T-helper 2 cell treated with Interferon-gamma antibody and Interleukin-4, amounts not matched to agents 5 μg/mL and 100 μg/mL, for 36 hours (primary cell): ENCODE results near the gene OXGR1.

Experiments used
- DNase-seq: peaks from one replicate; pipeline ENCODE4 v3.0.0; 2021; ENCODE audit warnings: low spot score
- H3K27ac Mint-ChIP-seq: one replicate; pipeline ENCODE4 v1.8.0; 2021; ENCODE audit warnings: mild to moderate bottlenecking, mixed read lengths
- H3K27me3 Mint-ChIP-seq: one replicate; pipeline ENCODE4 v1.8.0; 2021; ENCODE audit warnings: low read depth, mixed read lengths
- H3K36me3 Mint-ChIP-seq: one replicate; pipeline ENCODE4 v1.8.0; 2021; ENCODE audit warnings: low read depth, mixed read lengths
- H3K4me1 Mint-ChIP-seq: one replicate; pipeline ENCODE4 v1.8.0; 2021; ENCODE audit warnings: low read depth, mixed read lengths
- H3K4me3 Mint-ChIP-seq: one replicate; pipeline ENCODE4 v1.8.0; 2022; ENCODE audit warnings: mild to moderate bottlenecking, moderate library complexity, mixed read lengths
- H3K9me3 Mint-ChIP-seq: one replicate; pipeline ENCODE4 v1.8.0; 2021; ENCODE audit warnings: mixed read lengths

Gene OXGR1

DNA sequence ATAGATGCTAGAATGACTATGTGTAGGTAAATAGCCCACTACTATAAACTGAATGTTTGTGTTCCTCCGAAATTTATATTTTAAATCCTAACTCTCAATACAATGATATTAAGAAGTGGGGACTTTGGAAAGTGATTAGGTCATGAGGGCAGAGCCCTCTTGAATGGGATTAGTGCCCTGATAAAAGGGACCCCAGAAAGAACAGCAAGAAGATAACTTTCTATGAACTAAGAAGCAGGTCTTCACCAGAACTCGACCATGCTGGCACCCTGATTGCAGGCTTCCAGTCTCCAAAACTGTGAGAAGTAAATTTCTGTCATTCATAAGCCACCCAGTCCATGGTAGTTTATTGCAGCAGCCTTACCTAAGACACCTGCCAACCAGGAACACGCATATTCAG lies 33.9 kb downstream of the OXGR1 start:
- no peaks in the 10 kb centered on the region for H3K4me1 Mint-ChIP-seq
- no peak overlapping the region for H3K27ac Mint-ChIP-seq
- no peaks in the 10 kb centered on the region for H3K9me3 Mint-ChIP-seq
- DNase-seq, result no peak
- H3K36me3 Mint-ChIP-seq, result no peaks in the 10 kb centered on the region
- no peak overlapping the region for H3K4me3 Mint-ChIP-seq
- H3K27me3 Mint-ChIP-seq, result no peaks in the 10 kb centered on the region

GRCh38 chr13:96958286-96958891 lies 35.9 kb downstream of the OXGR1 start:
- no peak for DNase-seq
- H3K27ac Mint-ChIP-seq, result no peak overlapping the region
- no peak overlapping the region for H3K4me3 Mint-ChIP-seq
- no peaks in the 10 kb centered on the region for H3K27me3 Mint-ChIP-seq
- H3K4me1 Mint-ChIP-seq, result no peaks in the 10 kb centered on the region
- H3K36me3 Mint-ChIP-seq, result no peaks in the 10 kb centered on the region
- no peaks in the 10 kb centered on the region for H3K9me3 Mint-ChIP-seq

- no peak overlapping the region for H3K27ac Mint-ChIP-seq
- no peak overlapping the region for H3K4me3 Mint-ChIP-seq
- no peaks in the 10 kb centered on the region for H3K4me1 Mint-ChIP-seq
- no peak for DNase-seq
- H3K27me3 Mint-ChIP-seq, result no peaks in the 10 kb centered on the region
- H3K9me3 Mint-ChIP-seq, result no peaks in the 10 kb centered on the region
- no peaks in the 10 kb centered on the region for H3K36me3 Mint-ChIP-seq
Measured at GRCh38 chr13:96952595-96952994, 41.7 kb downstream of the OXGR1 start.

- Mint-ChIP-seq H3K4me3 (no peak overlapping the region), H3K4me1 (no peaks in the 10 kb centered on the region), H3K36me3 (no peaks in the 10 kb centered on the region), H3K27me3 (no peaks in the 10 kb centered on the region), H3K9me3 (no peaks in the 10 kb centered on the region), H3K27ac (no peak overlapping the region)
- no peak for DNase-seq
Measured at GRCh38 chr13:96948127-96948526, 46.1 kb downstream of the OXGR1 start.

- H3K4me3 Mint-ChIP-seq, result no peak overlapping the region
- H3K27ac Mint-ChIP-seq, result no peak overlapping the region
- no peaks in the 10 kb centered on the region for H3K36me3 Mint-ChIP-seq
- no peaks in the 10 kb centered on the region for H3K27me3 Mint-ChIP-seq
- H3K4me1 Mint-ChIP-seq, result no peaks in the 10 kb centered on the region
- H3K9me3 Mint-ChIP-seq, result no peaks in the 10 kb centered on the region
- DNase-seq, result no peak
Measured at GRCh38 chr13:96947343-96947910, 46.8 kb downstream of the OXGR1 start.

- no peaks in the 10 kb centered on the region for H3K27me3 Mint-ChIP-seq
- H3K27ac Mint-ChIP-seq, result no peak overlapping the region
- no peaks in the 10 kb centered on the region for H3K9me3 Mint-ChIP-seq
- no peaks in the 10 kb centered on the region for H3K36me3 Mint-ChIP-seq
- H3K4me1 Mint-ChIP-seq, result no peaks in the 10 kb centered on the region
- no peak overlapping the region for H3K4me3 Mint-ChIP-seq
- no peak for DNase-seq
Measured at GRCh38 chr13:96946709-96947311, 47.5 kb downstream of the OXGR1 start.

- no peaks in the 10 kb centered on the region for H3K27me3 Mint-ChIP-seq
- no peaks in the 10 kb centered on the region for H3K36me3 Mint-ChIP-seq
- no peak overlapping the region for H3K27ac Mint-ChIP-seq
- no peak overlapping the region for H3K4me3 Mint-ChIP-seq
- no peaks in the 10 kb centered on the region for H3K9me3 Mint-ChIP-seq
- no peaks in the 10 kb centered on the region for H3K4me1 Mint-ChIP-seq
- DNase-seq, result no peak
Measured at GRCh38 chr13:96940961-96941360, 53.3 kb downstream of the OXGR1 start.

GRCh38 chr13:96935901-96936300 lies 58.4 kb downstream of the OXGR1 start:
- Mint-ChIP-seq H3K36me3 (no peaks in the 10 kb centered on the region), H3K9me3 (no peaks in the 10 kb centered on the region), H3K4me1 (no peaks in the 10 kb centered on the region), H3K4me3 (no peak overlapping the region), H3K27ac (no peak overlapping the region), H3K27me3 (no peaks in the 10 kb centered on the region)
- DNase-seq, result no peak
